Ascending aorta (tissue), 2 donors: Measurements from ENCODE around the gene RHCG. TPM values are rescaled to one million over a fixed set of nuclear protein-coding genes. Genes with fewer than 3 reads are reported as not detected.

Source experiments
- DNase-seq, 2 donors: peaks; one replicate each; pipeline ENCODE4 v3.0.0-alpha.2; 2019; ENCODE audit warnings: low spot score in 2 of 2
- H3K27ac ChIP-seq, 2 donors: fragments of 200-600 bp; sonication (generic); one replicate each; pipeline ENCODE4 v1.5.1; 2016 to 2017; ENCODE audit warnings: mild to moderate bottlenecking in 1 of 2
- H3K27me3 ChIP-seq: fragments of 200-600 bp; sonication (generic); one replicate; pipeline ENCODE4 v1.5.1; 2017
- H3K36me3 ChIP-seq, 2 donors: fragments of 200-600 bp; sonication (generic); one replicate each; pipeline ENCODE4 v1.5.1; 2016
- H3K4me1 ChIP-seq, 2 donors: fragments of 200-600 bp; sonication (generic); one replicate each; pipeline ENCODE4 v1.5.1; 2016 to 2017; ENCODE audit warnings: mild to moderate bottlenecking in 1 of 2
- H3K4me3 ChIP-seq, 2 donors: fragments of 200-600 bp; sonication (generic); one replicate each; pipeline ENCODE4 v1.5.1; 2016 to 2017; ENCODE audit warnings: mild to moderate bottlenecking in 1 of 2
- H3K9me3 ChIP-seq, 2 donors: fragments of 200-600 bp; sonication (generic); one replicate each; pipeline ENCODE4 v1.5.1; 2016
- intact Hi-C: fragments of 100-400 bp; cut with DNase I; formaldehyde crosslinking; loops from one replicate; pipeline ENCODE4 v1.15.1; 2023
- total RNA-seq: library from RNA; depleted of rRNA; stranded (reverse); fragments of >200 nt; gene quantifications from one replicate; pipeline ENCODE4 v1.1.0, GENCODE V29; 2016
- TF ChIP-seq, protein P1 (sequence below), 3 experiments: fragments of 200-600 bp in 2 of 3; fragments of 450-650 bp in 1 of 3; sonication (generic) in 2 of 3; IDR thresholded peaks; one replicate each; pipeline ENCODE4 v1.5.1; 2016 to 2019; ENCODE audit warnings: antibody characterized with exemption in 3 of 3, mild to moderate bottlenecking in 1 of 3, moderate library complexity in 1 of 3

The RHCG gene
- total RNA-seq, 1 donor from 2014 or later = 0.43 TPM

DNA sequence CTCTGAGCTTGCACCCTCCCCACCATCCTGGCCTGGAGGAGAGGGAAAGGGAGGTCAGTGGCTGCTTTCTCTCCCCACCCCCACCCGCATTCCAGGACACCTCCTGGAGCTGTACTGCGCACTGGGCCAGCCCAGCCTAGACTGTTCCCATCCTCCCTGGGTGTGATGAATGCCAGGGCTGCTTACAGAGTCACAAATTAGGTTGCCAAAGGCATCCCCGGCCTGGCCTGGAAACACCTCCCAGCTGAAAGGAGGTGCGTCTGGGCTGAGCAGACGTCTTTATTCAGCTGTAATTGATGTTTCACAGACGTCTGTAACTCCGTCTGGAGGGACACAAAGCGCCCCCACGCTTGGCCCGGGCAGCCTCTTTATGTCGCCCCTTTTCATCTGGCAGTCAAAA, 47.6 kb downstream of the RHCG start:
- DNase-seq = no peak
- TF ChIP-seq, protein P1, sequence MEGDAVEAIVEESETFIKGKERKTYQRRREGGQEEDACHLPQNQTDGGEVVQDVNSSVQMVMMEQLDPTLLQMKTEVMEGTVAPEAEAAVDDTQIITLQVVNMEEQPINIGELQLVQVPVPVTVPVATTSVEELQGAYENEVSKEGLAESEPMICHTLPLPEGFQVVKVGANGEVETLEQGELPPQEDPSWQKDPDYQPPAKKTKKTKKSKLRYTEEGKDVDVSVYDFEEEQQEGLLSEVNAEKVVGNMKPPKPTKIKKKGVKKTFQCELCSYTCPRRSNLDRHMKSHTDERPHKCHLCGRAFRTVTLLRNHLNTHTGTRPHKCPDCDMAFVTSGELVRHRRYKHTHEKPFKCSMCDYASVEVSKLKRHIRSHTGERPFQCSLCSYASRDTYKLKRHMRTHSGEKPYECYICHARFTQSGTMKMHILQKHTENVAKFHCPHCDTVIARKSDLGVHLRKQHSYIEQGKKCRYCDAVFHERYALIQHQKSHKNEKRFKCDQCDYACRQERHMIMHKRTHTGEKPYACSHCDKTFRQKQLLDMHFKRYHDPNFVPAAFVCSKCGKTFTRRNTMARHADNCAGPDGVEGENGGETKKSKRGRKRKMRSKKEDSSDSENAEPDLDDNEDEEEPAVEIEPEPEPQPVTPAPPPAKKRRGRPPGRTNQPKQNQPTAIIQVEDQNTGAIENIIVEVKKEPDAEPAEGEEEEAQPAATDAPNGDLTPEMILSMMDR (IDR thresholded peaks at IDR 0.05) = no peak
- Histone ChIP-seq H3K27ac (no peak overlapping the region), H3K4me1 (no peaks in the 10 kb centered on the region), H3K9me3 (no peaks in the 10 kb centered on the region), H3K27me3 (no peaks in the 10 kb centered on the region), H3K4me3 (no peak overlapping the region), H3K36me3 (no peaks in the 10 kb centered on the region)
- intact Hi-C loops = no loop called here

GRCh38 chr15:89447676-89448075, 48.7 kb downstream of the RHCG start:
- no peaks in the 10 kb centered on the region for H3K9me3 ChIP-seq
- intact Hi-C loops = no loop called here
- no peak for DNase-seq
- no peaks in the 10 kb centered on the region for H3K36me3 ChIP-seq
- H3K4me1 ChIP-seq = no peaks in the 10 kb centered on the region
- H3K27ac ChIP-seq = no peak overlapping the region
- H3K4me3 ChIP-seq = no peak overlapping the region
- TF ChIP-seq, protein P1 (IDR thresholded peaks at IDR 0.05) = no peak
- no peaks in the 10 kb centered on the region for H3K27me3 ChIP-seq

DNA sequence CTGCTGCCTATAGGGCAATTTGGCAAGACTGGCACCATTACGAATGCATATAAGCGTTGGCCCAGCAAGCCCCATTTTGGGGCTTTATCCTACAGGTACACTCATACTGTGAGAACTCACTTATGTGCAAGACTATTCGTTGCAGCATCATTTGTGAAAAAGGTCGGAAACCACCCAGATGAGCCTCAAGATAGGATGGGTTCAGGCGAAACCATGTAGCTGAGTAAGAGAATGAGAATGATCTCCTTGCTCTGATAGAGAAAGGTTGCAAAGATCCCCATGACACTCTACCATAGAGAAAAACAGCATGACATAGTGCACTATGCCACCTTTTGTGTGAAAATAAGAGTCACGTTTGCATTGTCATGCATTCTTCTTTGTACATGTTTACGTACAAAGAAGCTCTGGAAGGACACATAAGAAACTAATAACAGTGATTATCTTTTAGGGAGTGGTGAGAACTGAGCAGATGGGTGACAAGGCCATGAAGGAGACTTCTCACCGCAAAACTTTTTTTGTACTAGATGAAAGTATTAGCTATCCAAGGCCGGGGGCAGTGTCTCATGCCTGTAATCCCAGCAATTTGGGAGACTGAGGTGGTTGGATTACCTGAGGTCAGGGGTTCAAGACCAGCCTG, 50.0 kb downstream of the RHCG start:
- H3K27me3 ChIP-seq = no peaks in the 10 kb centered on the region
- TF ChIP-seq, protein P1 (IDR thresholded peaks at IDR 0.05) = no peak
- H3K4me1 ChIP-seq = no peaks in the 10 kb centered on the region
- no peak for DNase-seq
- no peak overlapping the region for H3K4me3 ChIP-seq
- intact Hi-C loops = no loop called here
- no peak overlapping the region for H3K27ac ChIP-seq
- H3K36me3 ChIP-seq = no peaks in the 10 kb centered on the region
- H3K9me3 ChIP-seq = no peaks in the 10 kb centered on the region

DNA sequence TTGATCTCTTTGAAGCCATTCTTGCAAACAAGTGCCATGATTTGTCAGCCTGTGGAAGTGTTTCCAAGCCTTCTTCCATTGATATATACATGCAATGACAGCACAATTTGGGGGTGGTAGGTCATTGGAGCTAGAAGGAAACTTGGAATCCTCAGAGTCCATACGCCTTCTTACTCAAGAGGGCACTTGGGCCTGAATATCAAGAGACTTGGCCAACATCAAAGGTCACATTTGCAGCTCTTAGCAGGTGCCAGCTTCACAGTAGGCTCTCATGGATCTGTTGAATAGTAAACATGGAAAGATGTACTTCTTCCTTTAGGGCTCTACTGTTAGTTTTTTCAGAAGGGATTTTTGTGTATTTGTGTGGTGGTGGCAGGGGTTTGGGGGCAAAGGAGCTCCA, 50.9 kb downstream of the RHCG start:
- no peak for DNase-seq
- no peaks in the 10 kb centered on the region for H3K4me1 ChIP-seq
- no peak overlapping the region for H3K27ac ChIP-seq
- intact Hi-C loops = no loop called here
- H3K27me3 ChIP-seq = no peaks in the 10 kb centered on the region
- H3K9me3 ChIP-seq = no peaks in the 10 kb centered on the region
- H3K4me3 ChIP-seq = no peak overlapping the region
- TF ChIP-seq, protein P1 (IDR thresholded peaks at IDR 0.05) = no peak
- no peaks in the 10 kb centered on the region for H3K36me3 ChIP-seq

GRCh38 chr15:89444241-89445225, 51.9 kb downstream of the RHCG start:
- Histone ChIP-seq H3K4me3 (no peak overlapping the region), H3K4me1 (no peaks in the 10 kb centered on the region), H3K27ac (no peak overlapping the region), H3K36me3 (no peaks in the 10 kb centered on the region), H3K27me3 (no peaks in the 10 kb centered on the region), H3K9me3 (no peaks in the 10 kb centered on the region)
- DNase-seq = no peak
- TF ChIP-seq, protein P1 (IDR thresholded peaks at IDR 0.05) = no peak
- intact Hi-C loops = no loop called here
